NT2/D1 (cell line): ENCODE results near the gene PGAM5.

Experiments
- DNase-seq: peaks from one replicate; pipeline ENCODE4 v3.0.0-alpha.2; 2011; ENCODE audit warnings: low read depth, low spot score
- H3K27me3 ChIP-seq: 2 replicates; pipeline ENCODE4 v1.6.0; 2011; ENCODE audit warnings: mild to moderate bottlenecking; ENCODE audit not compliant: insufficient read length, insufficient read depth
- H3K36me3 ChIP-seq: 2 replicates; pipeline ENCODE4 v1.6.1; 2011; ENCODE audit warnings: mild to moderate bottlenecking, low read length, mixed read lengths; ENCODE audit not compliant: insufficient read depth, insufficient read length
- H3K4me1 ChIP-seq: 2 replicates; pipeline ENCODE4 v1.5.1; 2011; ENCODE audit not compliant: insufficient read depth, insufficient read length
- H3K4me3 ChIP-seq: 2 replicates; pipeline ENCODE4 v1.5.1; 2011; ENCODE audit warnings: low read depth; ENCODE audit not compliant: insufficient read length
- H3K9ac ChIP-seq: 2 replicates; pipeline ENCODE4 v1.6.0; 2011; ENCODE audit warnings: low read depth; ENCODE audit not compliant: insufficient read length
- H3K9me3 ChIP-seq: 2 replicates; pipeline ENCODE4 v1.5.1; 2011; ENCODE audit warnings: mild to moderate bottlenecking, low read length; ENCODE audit not compliant: insufficient read depth
- SUZ12 ChIP-seq: IDR thresholded peaks from 2 replicates; pipeline ENCODE4 v1.6.1; 2011; ENCODE audit not compliant: insufficient read length, insufficient read depth; ENCODE audit errors: extremely low read depth
- YY1 ChIP-seq: IDR thresholded peaks from 2 replicates; pipeline ENCODE4 v1.6.1; 2011; ENCODE audit not compliant: insufficient read length, insufficient read depth
- ZNF274 ChIP-seq: IDR thresholded peaks from 2 replicates; pipeline ENCODE4 v1.6.1; 2011; ENCODE audit warnings: mild to moderate bottlenecking, low read depth, low read length

PGAM5 gene

GRCh38 chr12:132695431-132695830, 15.2 kb upstream of the PGAM5 start:
- Histone ChIP-seq H3K27me3 (no peaks in the 10 kb centered on the region), H3K4me3 (no peak overlapping the region), H3K4me1 (no peaks in the 10 kb centered on the region), H3K36me3 (peaks cover 51% of the 10 kb centered on the region), H3K9ac (no peak overlapping the region), H3K9me3 (no peaks in the 10 kb centered on the region)
- no peak for DNase-seq
- no peak for TF ChIP-seq SUZ12
- no peak for TF ChIP-seq ZNF274
- no peak for TF ChIP-seq YY1

DNA sequence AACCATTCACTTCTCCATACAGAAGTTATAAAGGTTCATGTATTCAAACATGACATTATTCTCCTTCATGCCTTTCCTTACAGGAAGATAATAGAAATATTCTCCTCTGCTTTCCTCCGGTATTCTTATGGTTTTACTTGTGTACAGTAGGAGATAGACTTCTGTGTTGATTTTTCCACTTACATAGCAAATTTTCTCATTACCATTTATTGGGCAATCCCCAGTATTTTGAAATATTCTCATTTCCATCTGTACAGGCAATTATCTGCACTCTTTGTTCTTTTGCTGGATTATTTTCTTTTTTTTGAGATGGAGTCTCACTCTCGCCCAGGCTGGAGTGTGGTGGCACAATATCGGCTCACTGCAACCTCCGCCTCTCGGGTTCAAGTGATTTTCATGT, 12.3 kb upstream of the PGAM5 start:
- Histone ChIP-seq H3K27me3 (no peaks in the 10 kb centered on the region), H3K36me3 (peaks cover 65% of the 10 kb centered on the region), H3K9ac (no peak overlapping the region), H3K4me3 (no peak overlapping the region), H3K4me1 (peaks cover 3% of the 10 kb centered on the region), H3K9me3 (no peaks in the 10 kb centered on the region)
- DNase-seq = no peak
- TF ChIP-seq ZNF274 (no peak), YY1 (no peak), SUZ12 (no peak)

- H3K9me3 ChIP-seq = no peaks in the 10 kb centered on the region
- H3K36me3 ChIP-seq = peaks cover 73% of the 10 kb centered on the region
- TF ChIP-seq SUZ12 = no peak
- TF ChIP-seq YY1 = no peak
- TF ChIP-seq ZNF274 = no peak
- DNase-seq = no peak
- no peak overlapping the region for H3K4me3 ChIP-seq
- no peak overlapping the region for H3K9ac ChIP-seq
- peaks cover 3% of the 10 kb centered on the region for H3K4me1 ChIP-seq
- H3K27me3 ChIP-seq = no peaks in the 10 kb centered on the region
These were observed 10.3 kb upstream of the PGAM5 start for GRCh38 chr12:132700212-132700822.

- H3K4me3 ChIP-seq = no peak overlapping the region
- DNase-seq = no peak
- TF ChIP-seq YY1 (no peak), SUZ12 (no peak), ZNF274 (no peak)
- H3K9me3 ChIP-seq = no peaks in the 10 kb centered on the region
- H3K9ac ChIP-seq = no peak overlapping the region
- H3K27me3 ChIP-seq = no peaks in the 10 kb centered on the region
- H3K4me1 ChIP-seq = peaks cover 5% of the 10 kb centered on the region
- peaks cover 58% of the 10 kb centered on the region for H3K36me3 ChIP-seq
These were observed 8.0 kb upstream of the PGAM5 start for GRCh38 chr12:132702640-132703039.

DNA sequence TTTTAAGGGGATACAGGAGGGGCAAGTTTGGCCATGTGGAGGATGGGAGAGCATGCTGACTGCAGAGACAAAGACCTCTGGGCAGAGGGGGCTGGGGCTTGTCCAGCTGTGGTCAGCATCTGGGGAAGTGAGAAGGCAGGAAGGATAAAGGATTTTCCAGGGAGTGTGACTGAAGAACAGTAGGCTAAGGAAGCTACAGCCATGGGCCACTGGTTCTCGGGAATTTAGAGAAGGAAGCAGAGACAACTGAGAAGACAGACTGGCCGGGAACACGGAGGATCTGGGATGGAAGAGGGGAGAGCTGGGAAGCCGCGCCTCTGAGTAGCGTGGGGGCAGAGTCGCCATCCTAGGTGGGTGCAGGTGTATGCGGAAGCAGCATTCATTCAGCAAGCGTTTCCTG, 7.0 kb upstream of the PGAM5 start:
- Histone ChIP-seq H3K9me3 (no peaks in the 10 kb centered on the region), H3K4me1 (peaks cover 5% of the 10 kb centered on the region), H3K36me3 (peaks cover 55% of the 10 kb centered on the region), H3K4me3 (no peak overlapping the region), H3K9ac (no peak overlapping the region), H3K27me3 (no peaks in the 10 kb centered on the region)
- TF ChIP-seq ZNF274 (no peak), YY1 (no peak), SUZ12 (no peak)
- DNase-seq = no peak

GRCh38 chr12:132707241-132707640, 3.4 kb upstream of the PGAM5 start:
- peaks cover 27% of the 10 kb centered on the region for H3K36me3 ChIP-seq
- H3K27me3 ChIP-seq = no peaks in the 10 kb centered on the region
- H3K9ac ChIP-seq = peak overlapping the region; percentile 33
- no peak for DNase-seq
- peaks cover 3% of the 10 kb centered on the region for H3K4me1 ChIP-seq
- H3K4me3 ChIP-seq = no peak overlapping the region
- TF ChIP-seq SUZ12 (no peak), YY1 (no peak), ZNF274 (no peak)
- H3K9me3 ChIP-seq = no peaks in the 10 kb centered on the region

DNA sequence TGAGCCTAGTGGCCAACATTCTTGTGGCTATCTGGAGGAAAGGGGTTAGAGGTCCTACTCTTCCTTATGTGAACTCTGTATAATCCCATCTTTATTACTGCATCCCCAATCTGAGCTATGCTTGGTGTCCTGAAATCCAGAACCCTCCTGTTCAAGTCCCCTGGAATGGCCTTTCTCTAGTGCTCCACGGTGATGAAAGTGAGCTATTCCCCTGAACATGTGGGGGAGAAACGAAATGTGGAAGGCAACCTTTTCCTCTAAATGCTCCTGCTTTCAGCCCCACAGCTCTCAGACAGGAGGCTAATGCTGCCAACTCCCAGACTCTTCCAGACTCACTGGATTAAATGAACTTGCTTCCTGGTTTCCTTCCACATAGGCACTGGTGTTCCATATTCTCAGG, 2.5 kb upstream of the PGAM5 start:
- TF ChIP-seq ZNF274 (no peak), SUZ12 (no peak), YY1 (no peak)
- peaks cover 2% of the 10 kb centered on the region for H3K4me1 ChIP-seq
- no peaks in the 10 kb centered on the region for H3K9me3 ChIP-seq
- no peak overlapping the region for H3K4me3 ChIP-seq
- no peak for DNase-seq
- peaks cover 23% of the 10 kb centered on the region for H3K36me3 ChIP-seq
- no peaks in the 10 kb centered on the region for H3K27me3 ChIP-seq
- no peak overlapping the region for H3K9ac ChIP-seq
